ENCODE results near the gene DDX10.

DDX10 gene

GRCh38 chr11:108947654-108948570 lies 283.0 kb downstream of the DDX10 start:
- Mint-ChIP-seq H3K27me3 (no peaks in the 10 kb centered on the region), H3K27ac (peak overlapping the region in 1 of 2 donors; percentile 4), H3K9me3 (peaks cover 17 to 22% of the 10 kb centered on the region in 2 donors), H3K4me3 (no peak overlapping the region), H3K4me1 (no peaks in the 10 kb centered on the region)
- ATAC-seq (peak; percentile 79), DNase-seq (no peak)

GRCh38 chr11:108958368-108959104 lies 293.7 kb downstream of the DDX10 start:
- no peak overlapping the region for H3K27ac Mint-ChIP-seq
- H3K4me3 Mint-ChIP-seq, result no peak overlapping the region
- peak; percentile 63 for ATAC-seq
- H3K27me3 Mint-ChIP-seq, result no peaks in the 10 kb centered on the region
- peak in 1 of 2 donors; percentile 18 for DNase-seq
- H3K4me1 Mint-ChIP-seq, result peaks cover 28% of the 10 kb centered on the region
- H3K9me3 Mint-ChIP-seq, result no peaks in the 10 kb centered on the region

- Mint-ChIP-seq H3K27ac (no peak overlapping the region), H3K4me1 (peaks cover 28% of the 10 kb centered on the region), H3K9me3 (no peaks in the 10 kb centered on the region), H3K4me3 (no peak overlapping the region), H3K27me3 (no peaks in the 10 kb centered on the region)
- DNase-seq, result no peak
- ATAC-seq, result no peak
Measured at GRCh38 chr11:108959105-108959761, 294.4 kb downstream of the DDX10 start.

GRCh38 chr11:108959874-108960273 lies 295.0 kb downstream of the DDX10 start:
- peaks cover 28% of the 10 kb centered on the region for H3K4me1 Mint-ChIP-seq
- H3K4me3 Mint-ChIP-seq, result no peak overlapping the region
- no peak for DNase-seq
- ATAC-seq, result no peak
- H3K27me3 Mint-ChIP-seq, result no peaks in the 10 kb centered on the region
- no peaks in the 10 kb centered on the region for H3K9me3 Mint-ChIP-seq
- no peak overlapping the region for H3K27ac Mint-ChIP-seq

GRCh38 chr11:108960501-108960900 lies 295.6 kb downstream of the DDX10 start:
- ATAC-seq, result no peak
- H3K4me1 Mint-ChIP-seq, result peaks cover 28% of the 10 kb centered on the region
- DNase-seq, result no peak
- no peak overlapping the region for H3K27ac Mint-ChIP-seq
- H3K9me3 Mint-ChIP-seq, result no peaks in the 10 kb centered on the region
- no peak overlapping the region for H3K4me3 Mint-ChIP-seq
- no peaks in the 10 kb centered on the region for H3K27me3 Mint-ChIP-seq

GRCh38 chr11:108961095-108961494 lies 296.2 kb downstream of the DDX10 start:
- ATAC-seq (peak; percentile 69), DNase-seq (peak in 1 of 2 donors; percentile 3)
- Mint-ChIP-seq H3K27me3 (no peaks in the 10 kb centered on the region), H3K27ac (peak overlapping the region; percentile 27 to 72), H3K4me3 (no peak overlapping the region), H3K4me1 (peaks cover 28% of the 10 kb centered on the region), H3K9me3 (no peaks in the 10 kb centered on the region)

- Mint-ChIP-seq H3K4me1 (peaks cover 26% of the 10 kb centered on the region), H3K9me3 (no peaks in the 10 kb centered on the region), H3K27ac (no peak overlapping the region), H3K4me3 (no peak overlapping the region), H3K27me3 (no peaks in the 10 kb centered on the region)
- ATAC-seq (no peak), DNase-seq (no peak)
Measured at GRCh38 chr11:108963118-108963517, 298.2 kb downstream of the DDX10 start.

- H3K27me3 Mint-ChIP-seq, result no peaks in the 10 kb centered on the region
Measured at GRCh38 chr11:108965306-108966001, 300.6 kb downstream of the DDX10 start.

GRCh38 chr11:108966206-108966605 lies 301.3 kb downstream of the DDX10 start:
- Mint-ChIP-seq H3K27ac (no peak overlapping the region), H3K27me3 (no peaks in the 10 kb centered on the region), H3K9me3 (no peaks in the 10 kb centered on the region)

More at GRCh38 chr11:108965306-108966001, 300.6 kb downstream of the DDX10 start:
- DNase-seq (no peak), ATAC-seq (no peak)
- Mint-ChIP-seq H3K4me3 (no peak overlapping the region), H3K9me3 (no peaks in the 10 kb centered on the region), H3K27ac (no peak overlapping the region), H3K4me1 (peaks cover 11% of the 10 kb centered on the region)

GRCh38 chr11:108966978-108967377 lies 302.1 kb downstream of the DDX10 start:
- ATAC-seq, result no peak
- Mint-ChIP-seq H3K27me3 (no peaks in the 10 kb centered on the region), H3K27ac (no peak overlapping the region), H3K4me1 (no peaks in the 10 kb centered on the region), H3K4me3 (no peak overlapping the region), H3K9me3 (no peaks in the 10 kb centered on the region)
- no peak for DNase-seq

More at GRCh38 chr11:108966206-108966605, 301.3 kb downstream of the DDX10 start:
- H3K4me3 Mint-ChIP-seq, result no peak overlapping the region
- peaks cover 5% of the 10 kb centered on the region for H3K4me1 Mint-ChIP-seq
- no peak for DNase-seq
- no peak for ATAC-seq

GRCh38 chr11:108967571-108967970 lies 302.7 kb downstream of the DDX10 start:
- ATAC-seq (no peak), DNase-seq (no peak)
- Mint-ChIP-seq H3K27me3 (no peaks in the 10 kb centered on the region), H3K4me1 (no peaks in the 10 kb centered on the region), H3K27ac (no peak overlapping the region), H3K9me3 (no peaks in the 10 kb centered on the region), H3K4me3 (no peak overlapping the region)

GRCh38 chr11:108970221-108970991 lies 305.5 kb downstream of the DDX10 start:
- H3K27me3 Mint-ChIP-seq, result no peaks in the 10 kb centered on the region
- no peak overlapping the region for H3K27ac Mint-ChIP-seq
- no peaks in the 10 kb centered on the region for H3K4me1 Mint-ChIP-seq
- H3K9me3 Mint-ChIP-seq, result no peaks in the 10 kb centered on the region
- DNase-seq (no peak), ATAC-seq (no peak)
- no peak overlapping the region for H3K4me3 Mint-ChIP-seq

GRCh38 chr11:108973402-108974162 lies 308.7 kb downstream of the DDX10 start:
- DNase-seq, result no peak
- no peak overlapping the region for H3K4me3 Mint-ChIP-seq
- no peaks in the 10 kb centered on the region for H3K4me1 Mint-ChIP-seq
- H3K9me3 Mint-ChIP-seq, result no peaks in the 10 kb centered on the region
- peak overlapping the region in 1 of 2 donors; percentile 60 for H3K27ac Mint-ChIP-seq
- ATAC-seq, result no peak
- no peaks in the 10 kb centered on the region for H3K27me3 Mint-ChIP-seq

GRCh38 chr11:108975026-108975425 lies 310.2 kb downstream of the DDX10 start:
- ATAC-seq, result no peak
- H3K4me3 Mint-ChIP-seq, result no peak overlapping the region
- no peak overlapping the region for H3K27ac Mint-ChIP-seq
- no peak for DNase-seq
- H3K4me1 Mint-ChIP-seq, result no peaks in the 10 kb centered on the region
- no peaks in the 10 kb centered on the region for H3K9me3 Mint-ChIP-seq
- no peaks in the 10 kb centered on the region for H3K27me3 Mint-ChIP-seq

All from stimulated activated naive CD8-positive, alpha-beta T cell treated with anti-CD3 and anti-CD28 coated beads, Interleukin-15, amount 100 ng/mL, for 72 hours (primary cell).